Mucosa of descending colon (tissue), 3 donors: ENCODE results near the gene CSF3R. TPM values are rescaled to one million over a fixed set of nuclear protein-coding genes. Genes with fewer than 3 reads are reported as not detected.
"Not testable (repeated sequence)": the region's sequence is repeated elsewhere in the genome, so short reads cannot be mapped to it uniquely, and the experiment has no call there.

ENCODE experiments used
- ATAC-seq: fragments of 200-7000 bp; cut with Tn5 transposase; one replicate; pipeline ENCODE4 v1.9.1; 2020; ENCODE audit warnings: mild to moderate bottlenecking, moderate library complexity
- DNase-seq, 3 donors: peaks; one replicate each; pipeline ENCODE4 v3.0.0-alpha.2; 2020
- H3K36me3 ChIP-seq: fragments of 200-600 bp; one replicate; pipeline ENCODE4 v1.8.0; 2021; ENCODE audit warnings: low read depth, mild to moderate bottlenecking
- H3K4me1 ChIP-seq: fragments of 200-600 bp; one replicate; pipeline ENCODE4 v1.8.0; 2021; ENCODE audit warnings: low read depth, mild to moderate bottlenecking
- H3K4me3 ChIP-seq: fragments of 200-600 bp; one replicate; pipeline ENCODE4 v1.8.0; 2021; ENCODE audit warnings: mild to moderate bottlenecking
- H3K9me3 ChIP-seq: fragments of 200-600 bp; one replicate; pipeline ENCODE4 v1.8.0; 2021; ENCODE audit warnings: mild to moderate bottlenecking
- intact Hi-C, 2 donors: fragments of 100-400 bp; cut with DNase I in 1 of 2; cut with micrococcal nuclease in 1 of 2; formaldehyde crosslinking; loops; one replicate each; pipeline versions ENCODE4 v1.11.0 to v1.11.1; 2022; cut with DNase I, micrococcal nuclease
- total RNA-seq, 3 donors: library from RNA; stranded (reverse); fragmentation: NEBNext Ultra II Directional in 2 of 3; extraction: Animal tissue kit (Norgen Biotek cat#: 25700) in 2 of 3; gene quantifications; one replicate each; pipeline versions ENCODE4 v1.2.1 to v1.2.4, GENCODE V29; 2021 to 2023
- TF ChIP-seq, protein P1 (sequence below): fragments of 200-600 bp; IDR thresholded peaks from one replicate; pipeline ENCODE4 v1.8.0; 2022; ENCODE audit warnings: antibody characterized with exemption, mild to moderate bottlenecking
- donor health status: DM: no; HTN: no; CAD: no; lungs with moderate emphysema.
- donor health status: DM: no; HTN: no; CAD: no.
- donor health status: DM: no; HTN: yes; CAD: no.

Gene CSF3R
- total RNA-seq, 3 donors from 2014 or later, result 1.4 to 7.7 (median 4.7) TPM

DNA sequence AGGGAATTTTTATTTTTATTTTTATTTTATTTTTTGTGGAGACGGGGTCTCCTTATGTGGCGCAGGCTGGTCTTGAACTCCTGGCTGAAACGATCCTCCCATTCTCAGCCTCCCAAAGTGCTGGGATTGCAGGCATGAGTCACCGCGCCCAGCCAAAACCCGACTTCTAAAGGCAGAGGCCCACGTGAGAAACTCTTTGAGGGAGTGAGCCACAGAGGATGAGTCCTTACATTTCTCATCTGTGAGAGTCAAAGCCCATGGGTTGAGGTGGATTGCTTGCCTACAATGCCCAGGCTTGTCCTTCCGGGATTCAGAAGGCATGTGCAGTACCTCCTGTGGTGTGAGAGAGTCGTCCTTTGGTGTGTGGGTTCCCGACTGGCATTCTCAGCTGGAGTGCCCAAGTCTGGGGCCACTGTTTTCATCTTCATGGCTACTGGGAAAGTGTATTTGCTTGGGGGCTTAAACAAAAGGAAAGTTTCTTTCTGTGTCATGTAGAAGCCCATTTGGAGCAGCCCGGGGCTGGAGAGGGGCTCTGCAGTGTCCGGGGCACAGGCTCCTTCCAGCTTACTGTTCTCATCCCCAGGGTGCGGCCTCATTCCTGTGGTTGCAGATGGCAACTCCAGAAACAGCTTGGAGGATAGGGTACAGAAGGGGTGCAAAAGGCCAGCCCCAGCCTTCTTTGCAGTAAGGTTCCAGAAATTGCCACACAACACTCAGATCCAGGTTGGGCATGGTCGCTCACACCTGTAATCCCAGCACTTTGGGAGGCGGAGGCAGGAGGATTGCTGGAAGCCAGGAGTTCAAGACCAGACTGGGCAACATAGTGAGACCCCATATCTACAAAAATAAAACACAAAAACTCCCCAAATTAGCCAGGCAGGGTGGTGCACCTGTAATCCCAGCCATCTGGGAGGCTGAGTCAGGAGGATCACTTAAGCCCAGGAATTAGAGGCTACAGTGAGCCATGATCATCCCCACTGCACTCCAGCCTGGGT, 29.4 kb upstream of the CSF3R start:
- ATAC-seq (no peak), DNase-seq (no peak)
- TF ChIP-seq, protein P1, sequence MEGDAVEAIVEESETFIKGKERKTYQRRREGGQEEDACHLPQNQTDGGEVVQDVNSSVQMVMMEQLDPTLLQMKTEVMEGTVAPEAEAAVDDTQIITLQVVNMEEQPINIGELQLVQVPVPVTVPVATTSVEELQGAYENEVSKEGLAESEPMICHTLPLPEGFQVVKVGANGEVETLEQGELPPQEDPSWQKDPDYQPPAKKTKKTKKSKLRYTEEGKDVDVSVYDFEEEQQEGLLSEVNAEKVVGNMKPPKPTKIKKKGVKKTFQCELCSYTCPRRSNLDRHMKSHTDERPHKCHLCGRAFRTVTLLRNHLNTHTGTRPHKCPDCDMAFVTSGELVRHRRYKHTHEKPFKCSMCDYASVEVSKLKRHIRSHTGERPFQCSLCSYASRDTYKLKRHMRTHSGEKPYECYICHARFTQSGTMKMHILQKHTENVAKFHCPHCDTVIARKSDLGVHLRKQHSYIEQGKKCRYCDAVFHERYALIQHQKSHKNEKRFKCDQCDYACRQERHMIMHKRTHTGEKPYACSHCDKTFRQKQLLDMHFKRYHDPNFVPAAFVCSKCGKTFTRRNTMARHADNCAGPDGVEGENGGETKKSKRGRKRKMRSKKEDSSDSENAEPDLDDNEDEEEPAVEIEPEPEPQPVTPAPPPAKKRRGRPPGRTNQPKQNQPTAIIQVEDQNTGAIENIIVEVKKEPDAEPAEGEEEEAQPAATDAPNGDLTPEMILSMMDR, result no peak
- Histone ChIP-seq H3K4me3 (no peak overlapping the region), H3K9me3 (no peaks in the 10 kb centered on the region), H3K4me1 (no peaks in the 10 kb centered on the region), H3K36me3 (no peaks in the 10 kb centered on the region)
- intact Hi-C loops, result no loop called here

DNA sequence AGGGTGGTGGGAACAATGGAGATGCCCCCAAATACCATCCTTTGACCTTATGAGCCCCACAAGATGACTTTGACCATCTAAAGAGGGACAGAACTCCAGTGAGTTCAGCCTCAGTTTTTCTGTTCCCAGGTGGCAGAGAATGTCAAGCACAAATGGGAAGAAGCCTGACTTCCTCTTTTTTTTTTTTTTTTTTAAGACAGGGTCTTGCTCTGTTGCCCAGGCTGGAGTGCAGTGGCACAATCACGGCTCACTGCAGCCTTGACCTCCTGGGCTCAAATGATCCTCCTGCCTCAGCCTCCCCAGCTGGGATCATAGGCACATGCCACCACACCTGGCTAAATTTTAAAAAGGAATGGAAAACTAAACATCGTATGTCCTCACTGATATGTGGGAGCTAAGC, 28.5 kb upstream of the CSF3R start:
- H3K4me3 ChIP-seq, intact Hi-C loops, DNase-seq, H3K9me3 ChIP-seq, H3K36me3 ChIP-seq, ATAC-seq, H3K4me1 ChIP-seq: not testable (repeated sequence)

DNA sequence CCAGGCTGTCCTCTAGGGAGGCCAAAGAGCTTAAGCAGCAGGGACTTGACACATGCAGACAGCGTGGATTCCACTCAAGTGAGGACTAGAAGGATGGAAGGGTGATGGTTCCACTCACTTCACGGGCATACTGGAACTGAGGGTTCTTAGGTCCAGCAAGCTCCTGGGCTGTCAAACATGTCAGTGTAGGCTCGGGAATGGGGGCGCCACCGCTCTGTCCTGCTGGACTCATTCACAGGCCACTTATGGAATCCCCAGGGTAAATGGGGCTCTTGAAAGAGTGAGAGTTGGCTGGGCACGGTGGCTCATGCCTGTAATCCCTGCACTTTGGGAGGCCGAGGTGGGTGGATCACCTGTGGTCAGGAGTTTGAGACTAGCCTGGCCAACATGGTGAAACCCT, 27.7 kb upstream of the CSF3R start:
- no peaks in the 10 kb centered on the region for H3K36me3 ChIP-seq
- DNase-seq, result no peak
- H3K4me1 ChIP-seq, result no peaks in the 10 kb centered on the region
- H3K4me3 ChIP-seq, result no peak overlapping the region
- H3K9me3 ChIP-seq, result no peaks in the 10 kb centered on the region
- TF ChIP-seq, protein P1, result no peak
- intact Hi-C loops, result no loop called here
- no peak for ATAC-seq

DNA sequence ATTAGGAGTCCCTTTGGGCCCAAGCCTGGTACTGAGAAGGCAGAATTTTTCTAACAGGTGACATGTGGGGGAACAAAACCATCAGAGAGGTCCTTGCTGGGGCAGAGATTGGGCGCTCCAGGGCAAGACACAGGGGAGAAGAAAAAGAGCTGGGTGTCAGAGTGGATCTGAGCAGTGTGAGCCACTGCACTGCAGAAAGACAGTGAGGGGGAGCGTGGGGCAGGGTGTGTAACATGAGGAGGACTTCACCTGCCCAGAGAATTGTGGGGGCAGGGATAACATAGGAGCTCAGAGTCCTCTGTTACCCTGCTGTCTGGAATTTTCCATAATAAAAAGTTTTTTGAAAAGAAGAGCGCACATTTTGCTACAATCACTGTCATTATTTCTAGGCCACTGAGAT, 25.5 kb upstream of the CSF3R start:
- no peak overlapping the region for H3K4me3 ChIP-seq
- no peaks in the 10 kb centered on the region for H3K4me1 ChIP-seq
- no peaks in the 10 kb centered on the region for H3K36me3 ChIP-seq
- intact Hi-C loops, result no loop called here
- H3K9me3 ChIP-seq, result no peaks in the 10 kb centered on the region
- TF ChIP-seq, protein P1, result no peak
- ATAC-seq (no peak), DNase-seq (no peak)

DNA sequence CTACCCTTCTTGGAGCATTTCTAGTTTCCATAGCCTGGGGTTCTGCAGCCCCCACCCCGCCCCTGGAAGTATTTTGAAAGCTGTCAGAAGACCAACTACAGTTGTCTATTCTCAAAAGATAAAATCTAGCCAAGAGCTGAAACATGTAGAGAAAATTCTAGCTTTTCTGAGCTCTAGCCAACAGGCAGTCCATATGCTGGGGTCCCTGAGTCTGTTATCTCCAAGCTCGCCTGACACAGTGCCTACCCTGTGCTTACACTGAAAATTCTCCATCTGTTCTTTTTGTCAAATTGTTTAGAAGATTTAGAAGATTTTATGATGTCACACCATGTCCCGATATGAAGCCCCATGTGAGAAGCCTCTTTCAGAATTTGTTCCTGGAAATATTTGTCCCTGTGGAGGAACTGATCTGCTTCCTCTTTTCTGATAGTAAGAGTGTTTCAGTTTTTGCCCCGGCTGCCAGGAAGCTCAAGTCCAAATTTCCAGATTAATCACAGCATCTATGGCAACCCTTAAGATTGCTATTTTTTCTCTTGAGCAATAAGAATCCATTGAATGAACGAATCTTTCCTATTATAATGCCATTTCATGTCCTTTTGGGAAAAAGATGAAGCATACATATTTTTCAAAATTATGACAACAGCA, 23.7 kb upstream of the CSF3R start:
- DNase-seq, result no peak
- H3K4me3 ChIP-seq, result no peak overlapping the region

More for the DNA sequence above, 23.7 kb upstream of the CSF3R start:
- TF ChIP-seq, protein P1, result no peak
- ATAC-seq, result no peak
- Histone ChIP-seq H3K4me1 (no peaks in the 10 kb centered on the region), H3K36me3 (no peaks in the 10 kb centered on the region), H3K9me3 (no peaks in the 10 kb centered on the region)
- intact Hi-C loops, result no loop called here
